Measurements from ENCODE around the gene CHRNA10.
"Not testable (repeated sequence)": the region's sequence is repeated elsewhere in the genome, so short reads cannot be mapped to it uniquely, and the experiment has no call there.

- TF ChIP-seq ZNF274 (IDR thresholded peaks at IDR 0.05; ENCODE audit: low read depth, low read length); SUZ12 (IDR thresholded peaks at IDR 0.05; ENCODE audit: extremely low read depth, insufficient read depth, insufficient read length): not testable (repeated sequence)
Observed at GRCh38 chr11:3643102-3643546, 28.1 kb downstream of the CHRNA10 start.

Data from NT2/D1 (cell line).